Measurements from ENCODE around the gene MAP3K20.

The MAP3K20 gene

DNA sequence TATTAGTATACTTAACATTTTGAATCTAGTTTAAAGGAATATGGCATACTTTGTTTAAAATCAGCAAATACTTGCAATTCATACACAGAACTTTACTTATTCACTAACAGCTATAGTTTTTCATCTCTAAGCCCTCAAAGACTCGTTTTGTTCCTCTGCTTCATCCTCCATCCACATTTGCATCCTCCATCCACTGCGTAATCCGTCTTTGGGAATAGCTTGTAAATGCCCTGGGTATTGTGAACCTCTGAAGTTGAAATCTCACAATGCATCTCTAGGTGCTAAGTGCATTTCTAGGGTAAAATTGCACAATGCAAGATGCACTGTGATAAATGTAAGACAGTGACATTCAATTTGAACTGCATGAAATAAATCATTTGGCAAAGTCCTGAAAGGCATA is 163.2 kb downstream of the MAP3K20 start:
- Histone ChIP-seq H3K27me3 (ENCODE audit: insufficient read depth, low read length, poor library complexity) (no peaks in the 10 kb centered on the region), H3K9ac (ENCODE audit: low read depth, low read length) (no peak overlapping the region), H3K4me2 (ENCODE audit: insufficient read depth, low read length) (no peak overlapping the region), H3K27ac (ENCODE audit: low read length) (no peak overlapping the region), H3K79me2 (ENCODE audit: insufficient read depth, low read length) (no peaks in the 10 kb centered on the region), H3K36me3 (ENCODE audit: insufficient read depth, low read length) (peaks cover 13% of the 10 kb centered on the region; the same call in 1 of the 2 replicates), H3K4me3 (ENCODE audit: low read depth in 1 of 2, low read length in 2 of 2) (no peak overlapping the region), H2AFZ (ENCODE audit: low read depth, low read length) (no peak overlapping the region), H3K4me1 (ENCODE audit: insufficient read depth, low read length) (no peaks in the 10 kb centered on the region), H3K9me3 (ENCODE audit: insufficient read depth, low read length, severe bottlenecking) (no peaks in the 10 kb centered on the region), H4K20me1 (ENCODE audit: insufficient read depth, low read length) (no peaks in the 10 kb centered on the region)
- no peak for DNase-seq
- ATAC-seq (ENCODE audit: insufficient read depth, low read depth) = no peak
- TF ChIP-seq, protein P1, sequence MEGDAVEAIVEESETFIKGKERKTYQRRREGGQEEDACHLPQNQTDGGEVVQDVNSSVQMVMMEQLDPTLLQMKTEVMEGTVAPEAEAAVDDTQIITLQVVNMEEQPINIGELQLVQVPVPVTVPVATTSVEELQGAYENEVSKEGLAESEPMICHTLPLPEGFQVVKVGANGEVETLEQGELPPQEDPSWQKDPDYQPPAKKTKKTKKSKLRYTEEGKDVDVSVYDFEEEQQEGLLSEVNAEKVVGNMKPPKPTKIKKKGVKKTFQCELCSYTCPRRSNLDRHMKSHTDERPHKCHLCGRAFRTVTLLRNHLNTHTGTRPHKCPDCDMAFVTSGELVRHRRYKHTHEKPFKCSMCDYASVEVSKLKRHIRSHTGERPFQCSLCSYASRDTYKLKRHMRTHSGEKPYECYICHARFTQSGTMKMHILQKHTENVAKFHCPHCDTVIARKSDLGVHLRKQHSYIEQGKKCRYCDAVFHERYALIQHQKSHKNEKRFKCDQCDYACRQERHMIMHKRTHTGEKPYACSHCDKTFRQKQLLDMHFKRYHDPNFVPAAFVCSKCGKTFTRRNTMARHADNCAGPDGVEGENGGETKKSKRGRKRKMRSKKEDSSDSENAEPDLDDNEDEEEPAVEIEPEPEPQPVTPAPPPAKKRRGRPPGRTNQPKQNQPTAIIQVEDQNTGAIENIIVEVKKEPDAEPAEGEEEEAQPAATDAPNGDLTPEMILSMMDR (IDR thresholded peaks at IDR 0.05; ENCODE audit: borderline replicate concordance, extremely low read depth, low read length, poor library complexity, severe bottlenecking) = no peak
- TF ChIP-seq EZH2 (IDR thresholded peaks at IDR 0.05; ENCODE audit: borderline replicate concordance, low read depth, low read length, severe bottlenecking) = no peak

DNA sequence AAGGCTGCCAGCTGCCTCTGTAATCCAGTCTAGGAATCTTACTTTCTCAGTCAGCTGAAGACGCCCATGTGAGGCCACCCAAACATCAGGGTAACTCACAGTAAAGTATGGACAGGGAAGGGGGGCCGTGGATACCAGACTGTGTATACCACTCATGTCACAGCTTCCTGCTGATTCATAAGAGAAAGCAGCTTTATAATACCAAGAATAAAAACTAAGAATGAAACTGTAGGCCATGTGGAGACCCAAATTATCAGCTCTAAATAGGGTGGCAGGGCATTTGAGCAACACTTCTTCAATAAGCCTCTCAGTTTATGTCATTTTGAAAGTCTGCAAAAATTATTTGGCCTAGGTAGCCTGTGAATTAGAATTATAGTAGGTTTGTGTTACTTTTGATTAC is 164.0 kb downstream of the MAP3K20 start:
- TF ChIP-seq, protein P1 (IDR thresholded peaks at IDR 0.05; ENCODE audit: borderline replicate concordance, extremely low read depth, low read length, poor library complexity, severe bottlenecking) = no peak
- no peak for TF ChIP-seq EZH2 (IDR thresholded peaks at IDR 0.05; ENCODE audit: borderline replicate concordance, low read depth, low read length, severe bottlenecking)
- H2AFZ ChIP-seq (ENCODE audit: low read depth, low read length) = no peak overlapping the region
- no peak overlapping the region for H3K4me2 ChIP-seq (ENCODE audit: insufficient read depth, low read length)
- H4K20me1 ChIP-seq (ENCODE audit: insufficient read depth, low read length) = no peaks in the 10 kb centered on the region
- H3K27ac ChIP-seq (ENCODE audit: low read length) = no peak overlapping the region
- H3K9ac ChIP-seq (ENCODE audit: low read depth, low read length) = no peak overlapping the region
- ATAC-seq (ENCODE audit: insufficient read depth, low read depth) (no peak), DNase-seq (no peak)
- no peaks in the 10 kb centered on the region for H3K4me1 ChIP-seq (ENCODE audit: insufficient read depth, low read length)
- H3K4me3 ChIP-seq (ENCODE audit: low read depth in 1 of 2, low read length in 2 of 2) = no peak overlapping the region
- peaks cover 8% of the 10 kb centered on the region; the same call in 1 of the 2 replicates for H3K36me3 ChIP-seq (ENCODE audit: insufficient read depth, low read length)
- no peaks in the 10 kb centered on the region for H3K9me3 ChIP-seq (ENCODE audit: insufficient read depth, low read length, severe bottlenecking)
- no peaks in the 10 kb centered on the region for H3K27me3 ChIP-seq (ENCODE audit: insufficient read depth, low read length, poor library complexity)
- H3K79me2 ChIP-seq (ENCODE audit: insufficient read depth, low read length) = no peaks in the 10 kb centered on the region

DNA sequence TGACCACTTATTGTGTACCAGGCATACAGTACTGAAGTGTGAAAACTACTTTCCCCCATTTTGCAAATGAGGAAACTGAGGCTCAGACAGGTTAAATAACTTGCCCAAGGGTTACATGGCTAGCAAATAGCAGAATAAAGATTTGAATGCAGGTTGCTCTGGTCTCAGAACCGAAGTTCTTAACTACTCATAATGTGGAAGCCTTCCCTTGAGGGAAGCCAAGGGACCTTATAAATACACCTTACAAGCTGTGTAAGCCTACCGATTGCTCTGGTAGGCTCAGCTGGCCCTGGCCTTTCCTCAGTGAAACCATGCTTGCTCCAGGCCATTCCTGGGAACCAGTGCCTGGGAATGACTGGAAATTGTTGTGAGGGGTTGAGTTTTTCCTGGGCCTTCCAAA is 164.4 kb downstream of the MAP3K20 start:
- no peaks in the 10 kb centered on the region for H3K9me3 ChIP-seq (ENCODE audit: insufficient read depth, low read length, severe bottlenecking)
- no peak for ATAC-seq (ENCODE audit: insufficient read depth, low read depth)
- H3K4me1 ChIP-seq (ENCODE audit: insufficient read depth, low read length) = no peaks in the 10 kb centered on the region
- TF ChIP-seq, protein P1 (IDR thresholded peaks at IDR 0.05; ENCODE audit: borderline replicate concordance, extremely low read depth, low read length, poor library complexity, severe bottlenecking) = no peak
- TF ChIP-seq EZH2 (IDR thresholded peaks at IDR 0.05; ENCODE audit: borderline replicate concordance, low read depth, low read length, severe bottlenecking) = no peak
- no peak for DNase-seq
- H3K27me3 ChIP-seq (ENCODE audit: insufficient read depth, low read length, poor library complexity) = no peaks in the 10 kb centered on the region
- H2AFZ ChIP-seq (ENCODE audit: low read depth, low read length) = no peak overlapping the region
- H3K36me3 ChIP-seq (ENCODE audit: insufficient read depth, low read length) = peaks cover 8% of the 10 kb centered on the region; the same call in 1 of the 2 replicates
- H3K27ac ChIP-seq (ENCODE audit: low read length) = no peak overlapping the region
- H4K20me1 ChIP-seq (ENCODE audit: insufficient read depth, low read length) = no peaks in the 10 kb centered on the region
- H3K4me2 ChIP-seq (ENCODE audit: insufficient read depth, low read length) = no peak overlapping the region
- no peaks in the 10 kb centered on the region for H3K79me2 ChIP-seq (ENCODE audit: insufficient read depth, low read length)
- no peak overlapping the region for H3K4me3 ChIP-seq (ENCODE audit: low read depth in 1 of 2, low read length in 2 of 2)
- H3K9ac ChIP-seq (ENCODE audit: low read depth, low read length) = no peak overlapping the region

DNA sequence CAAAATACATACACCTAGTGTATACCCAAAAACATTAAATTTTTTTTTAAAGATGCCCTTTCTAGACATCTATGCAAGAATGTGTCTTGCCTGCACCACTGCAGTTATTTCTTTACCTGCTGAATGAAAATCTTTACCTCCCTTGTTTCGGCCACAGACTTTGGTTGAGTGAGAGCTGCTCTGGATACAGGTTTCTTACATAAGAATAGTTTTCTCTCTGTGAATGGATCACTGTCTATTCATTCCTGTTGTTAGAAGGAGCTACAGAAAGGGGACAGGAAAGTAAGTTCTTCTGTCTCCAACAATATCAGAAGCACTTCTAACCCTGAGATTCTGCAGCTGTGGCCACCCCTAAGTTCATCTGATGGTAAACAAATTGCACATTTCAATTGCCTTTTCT is 166.0 kb downstream of the MAP3K20 start:
- H3K9ac ChIP-seq (ENCODE audit: low read depth, low read length) = no peak overlapping the region
- no peaks in the 10 kb centered on the region for H3K79me2 ChIP-seq (ENCODE audit: insufficient read depth, low read length)
- H3K9me3 ChIP-seq (ENCODE audit: insufficient read depth, low read length, severe bottlenecking) = no peaks in the 10 kb centered on the region
- H3K4me3 ChIP-seq (ENCODE audit: low read depth in 1 of 2, low read length in 2 of 2) = no peak overlapping the region
- H2AFZ ChIP-seq (ENCODE audit: low read depth, low read length) = no peak overlapping the region
- ATAC-seq (ENCODE audit: insufficient read depth, low read depth) (no peak), DNase-seq (no peak)
- TF ChIP-seq, protein P1 (IDR thresholded peaks at IDR 0.05; ENCODE audit: borderline replicate concordance, extremely low read depth, low read length, poor library complexity, severe bottlenecking) = no peak
- no peak for TF ChIP-seq EZH2 (IDR thresholded peaks at IDR 0.05; ENCODE audit: borderline replicate concordance, low read depth, low read length, severe bottlenecking)
- no peaks in the 10 kb centered on the region for H4K20me1 ChIP-seq (ENCODE audit: insufficient read depth, low read length)
- H3K4me1 ChIP-seq (ENCODE audit: insufficient read depth, low read length) = no peaks in the 10 kb centered on the region
- no peak overlapping the region for H3K4me2 ChIP-seq (ENCODE audit: insufficient read depth, low read length)
- H3K36me3 ChIP-seq (ENCODE audit: insufficient read depth, low read length) = peaks cover 8% of the 10 kb centered on the region; the same call in 1 of the 2 replicates
- H3K27ac ChIP-seq (ENCODE audit: low read length) = no peak overlapping the region
- H3K27me3 ChIP-seq (ENCODE audit: insufficient read depth, low read length, poor library complexity) = no peaks in the 10 kb centered on the region

Measured in DND-41 (cell line).